Endodermal cell (in vitro differentiated cells): ENCODE measurements around the gene C2CD4C. TPM values are rescaled to one million over a fixed set of nuclear protein-coding genes. Genes with fewer than 3 reads are reported as not detected.
"Not testable (repeated sequence)": the region's sequence is repeated elsewhere in the genome, so short reads cannot be mapped to it uniquely, and the experiment has no call there.

Source experiments
- DNase-seq: peaks from one replicate; pipeline ENCODE4 v3.0.0-alpha.2; 2017
- H3K27ac ChIP-seq: 2 replicates; pipeline ENCODE4 v1.5.1; 2013; ENCODE audit warnings: mild to moderate bottlenecking, low read depth, low read length, moderate library complexity
- H3K27me3 ChIP-seq: 2 replicates; pipeline ENCODE4 v1.6.1; 2013; ENCODE audit warnings: mild to moderate bottlenecking, low read length, moderate library complexity; ENCODE audit not compliant: insufficient read depth, control insufficient read depth, poor library complexity, severe bottlenecking
- H3K36me3 ChIP-seq: 2 replicates; pipeline ENCODE4 v1.7.0; 2013; ENCODE audit warnings: mild to moderate bottlenecking, low read length, moderate library complexity; ENCODE audit not compliant: control insufficient read depth, insufficient read depth
- H3K4me1 ChIP-seq: one replicate; pipeline ENCODE4 v1.7.0; 2013; ENCODE audit warnings: low read length; ENCODE audit not compliant: control insufficient read depth, insufficient read depth
- H3K4me3 ChIP-seq: 2 replicates; pipeline ENCODE4 v1.5.1; 2013; ENCODE audit warnings: mild to moderate bottlenecking, low read length, moderate library complexity
- H3K9ac ChIP-seq: 2 replicates; pipeline ENCODE4 v1.6.1; 2013; ENCODE audit warnings: mild to moderate bottlenecking, low read length, moderate library complexity; ENCODE audit not compliant: poor library complexity, severe bottlenecking; ENCODE audit errors: extremely low read depth
- H3K9me3 ChIP-seq: 2 replicates; pipeline ENCODE4 v1.6.1; 2013; ENCODE audit warnings: mild to moderate bottlenecking, low read length, moderate library complexity; ENCODE audit not compliant: control insufficient read depth
- H3K27ac Mint-ChIP-seq: 2 replicates; pipeline ENCODE4 v1.8.0; 2020; ENCODE audit warnings: mixed read lengths
- H3K27me3 Mint-ChIP-seq: 2 replicates; pipeline ENCODE4 v1.8.0; 2021; ENCODE audit warnings: mild to moderate bottlenecking, mixed read lengths; ENCODE audit not compliant: insufficient read depth
- H3K36me3 Mint-ChIP-seq: 2 replicates; pipeline ENCODE4 v1.8.0; 2020; ENCODE audit warnings: low read depth, mixed read lengths
- H3K4me1 Mint-ChIP-seq: 2 replicates; pipeline ENCODE4 v1.8.0; 2020; ENCODE audit warnings: mixed read lengths
- H3K4me3 Mint-ChIP-seq: 2 replicates; pipeline ENCODE4 v1.8.0; 2020; ENCODE audit warnings: mild to moderate bottlenecking, moderate library complexity, mixed read lengths
- H3K9me3 Mint-ChIP-seq: 2 replicates; pipeline ENCODE4 v1.8.0; 2020; ENCODE audit warnings: mild to moderate bottlenecking, mixed read lengths
- CTCF ChIP-seq: fragments of 200-600 bp; sonication (generic); conservative IDR thresholded peaks from 2 replicates; pipeline ENCODE4 v1.5.0; 2021; ENCODE audit warnings: antibody characterized with exemption, mild to moderate bottlenecking
- WGBS, 2 experiments: methylation state at CpG; one replicate each; pipeline versions ENCODE4 v1.1.5 to v1.1.7; 2013; ENCODE audit warnings: missing lambda C conversion rate in 2 of 2, mixed read lengths in 1 of 2; ENCODE audit not compliant: insufficient coverage in 1 of 2, insufficient read length in 1 of 2; 5-methylcytosine and 5-hydroxymethylcytosine counted together
- total RNA-seq, 2 donors: library from RNA; stranded (reverse); fragmentation: NEBNext Ultra II Directional in 1 of 2; extraction: Animal tissue kit (Norgen Biotek cat#: 25700) in 1 of 2; gene quantifications; 2 replicates in 1 of 2; 3 replicates in 1 of 2; pipeline ENCODE4 v1.2.1, GENCODE V29; 2021

C2CD4C gene
- total RNA-seq, 2 donors from 2014 or later: 5.6 to 25.0 TPM

GRCh38 chr19:384799-385169 lies 24.2 kb downstream of the C2CD4C start:
- H3K9ac ChIP-seq: no peak overlapping the region
- Mint-ChIP-seq H3K9me3 (peaks cover 2% of the 10 kb centered on the region), H3K27me3 (peaks cover 10% of the 10 kb centered on the region), H3K36me3 (no peaks in the 10 kb centered on the region), H3K27ac (peak overlapping the region; percentile 92), H3K4me1 (peaks cover 38% of the 10 kb centered on the region), H3K4me3 (peak overlapping the region; percentile 20)
- DNase-seq: no peak
- H3K9me3 ChIP-seq: no peaks in the 10 kb centered on the region
- no peak overlapping the region for H3K4me3 ChIP-seq
- 80% methylated on average over 8 of the region's 9 CpGs; no CpG with 5 or more reads in 1 of the 2 experiments for WGBS, 2 experiments
- peak overlapping the region; percentile 64 for H3K27ac ChIP-seq
- H3K27me3 ChIP-seq: no peaks in the 10 kb centered on the region
- H3K4me1 ChIP-seq: peaks cover 6% of the 10 kb centered on the region
- no peak for TF ChIP-seq CTCF
- no peaks in the 10 kb centered on the region for H3K36me3 ChIP-seq

GRCh38 chr19:383922-384798 lies 24.8 kb downstream of the C2CD4C start:
- H3K27ac Mint-ChIP-seq: peak overlapping the region; percentile 92
- Histone ChIP-seq H3K36me3 (no peaks in the 10 kb centered on the region), H3K27ac (peak overlapping the region; percentile 64), H3K9ac (no peak overlapping the region), H3K9me3 (no peaks in the 10 kb centered on the region), H3K4me1 (peaks cover 6% of the 10 kb centered on the region), H3K4me3 (no peak overlapping the region), H3K27me3 (no peaks in the 10 kb centered on the region)
- WGBS, 2 experiments: 49 to 50% methylated on average over 35 to 44 of the region's 44 CpGs
- H3K4me3 Mint-ChIP-seq: peak overlapping the region; percentile 20
- peak; percentile 90 for TF ChIP-seq CTCF
- peaks cover 34% of the 10 kb centered on the region for H3K4me1 Mint-ChIP-seq
- peaks cover 13% of the 10 kb centered on the region for H3K27me3 Mint-ChIP-seq
- no peaks in the 10 kb centered on the region for H3K36me3 Mint-ChIP-seq
- peaks cover 2% of the 10 kb centered on the region for H3K9me3 Mint-ChIP-seq
- DNase-seq: peak; percentile 93

DNA sequence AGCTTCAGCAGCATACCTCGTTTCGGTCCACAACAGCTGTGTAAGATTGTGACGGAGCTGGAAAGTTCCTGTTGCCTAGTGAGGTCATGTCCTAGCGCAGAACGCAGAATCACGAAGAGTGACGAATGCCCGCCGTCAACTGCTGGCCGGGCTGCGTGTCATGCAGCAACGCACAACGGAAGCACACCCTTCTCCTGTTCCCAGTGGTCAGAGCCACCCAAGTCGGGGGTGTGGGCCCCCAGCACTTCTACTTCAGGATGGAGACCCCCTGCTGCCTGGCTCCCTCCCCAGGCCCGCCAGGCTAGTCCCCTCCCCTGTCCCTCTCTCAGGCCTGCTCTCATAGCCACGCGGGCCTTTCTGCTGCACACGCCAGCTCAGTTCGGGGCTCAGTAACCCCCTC lies 25.9 kb downstream of the C2CD4C start:
- Histone ChIP-seq H3K9ac (no peak overlapping the region), H3K27ac (no peak overlapping the region), H3K27me3 (no peaks in the 10 kb centered on the region), H3K4me1 (peaks cover 6% of the 10 kb centered on the region), H3K9me3 (no peaks in the 10 kb centered on the region), H3K4me3 (no peak overlapping the region), H3K36me3 (no peaks in the 10 kb centered on the region)
- peaks cover 2% of the 10 kb centered on the region for H3K9me3 Mint-ChIP-seq
- no peak overlapping the region for H3K4me3 Mint-ChIP-seq
- H3K36me3 Mint-ChIP-seq: no peaks in the 10 kb centered on the region
- H3K27ac Mint-ChIP-seq: no peak overlapping the region
- WGBS, 2 experiments: 92 to 95% methylated on average over 14 to 19 of the region's 19 CpGs
- DNase-seq: no peak
- peaks cover 14% of the 10 kb centered on the region for H3K27me3 Mint-ChIP-seq
- H3K4me1 Mint-ChIP-seq: peaks cover 29% of the 10 kb centered on the region
- TF ChIP-seq CTCF: no peak

- H3K9ac ChIP-seq, H3K27ac ChIP-seq, DNase-seq, H3K36me3 ChIP-seq, H3K36me3 Mint-ChIP-seq, H3K9me3 ChIP-seq, H3K4me3 Mint-ChIP-seq, H3K27ac Mint-ChIP-seq, H3K9me3 Mint-ChIP-seq, H3K27me3 ChIP-seq, H3K4me3 ChIP-seq, H3K4me1 ChIP-seq: not testable (repeated sequence)
- Mint-ChIP-seq H3K27me3 (peaks cover 18% of the 10 kb centered on the region), H3K4me1 (peaks cover 28% of the 10 kb centered on the region)
- WGBS, 2 experiments: 89 to 93% methylated on average over 7 of the region's 9 CpGs
Observed at GRCh38 chr19:382578-382977, 26.4 kb downstream of the C2CD4C start.

DNA sequence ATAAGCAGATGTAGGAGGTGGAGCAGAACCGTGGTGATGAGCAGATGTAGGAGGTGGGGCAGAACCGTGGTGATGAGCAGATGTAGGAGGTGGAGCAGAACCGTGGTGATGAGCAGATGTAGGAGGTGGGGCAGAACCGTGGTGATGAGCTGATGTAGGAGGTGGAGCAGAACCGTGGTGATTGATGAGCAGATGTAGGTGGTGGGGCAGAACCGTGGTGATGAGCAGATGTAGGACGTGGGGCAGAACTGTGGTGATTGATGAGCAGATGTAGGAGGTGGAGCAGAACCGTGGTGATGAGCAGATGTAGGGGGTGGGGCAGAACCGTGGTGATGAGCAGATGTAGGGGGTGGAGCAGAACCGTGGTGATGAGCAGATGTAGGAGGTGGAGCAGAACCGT lies 27.0 kb downstream of the C2CD4C start:
- H3K36me3 ChIP-seq: not testable (repeated sequence)
- WGBS, 2 experiments: 79 to 89% methylated on average over 4 to 9 of the region's 11 CpGs

More for the DNA sequence above, 27.0 kb downstream of the C2CD4C start:
- not testable (repeated sequence) for H3K4me1 ChIP-seq, H3K4me3 Mint-ChIP-seq, H3K27ac ChIP-seq, H3K27me3 ChIP-seq, H3K9me3 ChIP-seq, H3K9me3 Mint-ChIP-seq, H3K36me3 Mint-ChIP-seq, DNase-seq, H3K27ac Mint-ChIP-seq, H3K9ac ChIP-seq, H3K4me3 ChIP-seq
- H3K27me3 Mint-ChIP-seq: peaks cover 18% of the 10 kb centered on the region
- H3K4me1 Mint-ChIP-seq: peaks cover 25% of the 10 kb centered on the region
